Stimulated activated effector memory CD8-positive, alpha-beta T cell treated with anti-CD3 and anti-CD28 coated beads, Interleukin-12 subunit alpha, Interleukin-12 subunit beta, amount 100 ng/mL, for 72 hours (primary cell): Measurements from ENCODE around the gene SNCB.

Experiments used
- ATAC-seq: fragments of 150-1000 bp; cut with Tn5 transposase; 2 replicates; pipeline ENCODE4 v1.10.0; 2021
- DNase-seq, 2 donors: peaks; one replicate each; pipeline ENCODE4 v3.0.0; 2021 to 2022; ENCODE audit warnings: low spot score in 2 of 2
- H3K27ac Mint-ChIP-seq: one replicate; pipeline ENCODE4 v1.8.0; 2022; ENCODE audit warnings: mild to moderate bottlenecking, mixed read lengths
- H3K36me3 Mint-ChIP-seq: one replicate; pipeline ENCODE4 v1.8.0; 2022; ENCODE audit warnings: mild to moderate bottlenecking, mixed read lengths
- H3K4me1 Mint-ChIP-seq: one replicate; pipeline ENCODE4 v1.8.0; 2022; ENCODE audit warnings: mixed read lengths
- H3K4me3 Mint-ChIP-seq: one replicate; pipeline ENCODE4 v1.8.0; 2022; ENCODE audit warnings: mild to moderate bottlenecking, mixed read lengths
- H3K9me3 Mint-ChIP-seq: one replicate; pipeline ENCODE4 v1.8.0; 2022; ENCODE audit warnings: mixed read lengths

Gene SNCB

DNA sequence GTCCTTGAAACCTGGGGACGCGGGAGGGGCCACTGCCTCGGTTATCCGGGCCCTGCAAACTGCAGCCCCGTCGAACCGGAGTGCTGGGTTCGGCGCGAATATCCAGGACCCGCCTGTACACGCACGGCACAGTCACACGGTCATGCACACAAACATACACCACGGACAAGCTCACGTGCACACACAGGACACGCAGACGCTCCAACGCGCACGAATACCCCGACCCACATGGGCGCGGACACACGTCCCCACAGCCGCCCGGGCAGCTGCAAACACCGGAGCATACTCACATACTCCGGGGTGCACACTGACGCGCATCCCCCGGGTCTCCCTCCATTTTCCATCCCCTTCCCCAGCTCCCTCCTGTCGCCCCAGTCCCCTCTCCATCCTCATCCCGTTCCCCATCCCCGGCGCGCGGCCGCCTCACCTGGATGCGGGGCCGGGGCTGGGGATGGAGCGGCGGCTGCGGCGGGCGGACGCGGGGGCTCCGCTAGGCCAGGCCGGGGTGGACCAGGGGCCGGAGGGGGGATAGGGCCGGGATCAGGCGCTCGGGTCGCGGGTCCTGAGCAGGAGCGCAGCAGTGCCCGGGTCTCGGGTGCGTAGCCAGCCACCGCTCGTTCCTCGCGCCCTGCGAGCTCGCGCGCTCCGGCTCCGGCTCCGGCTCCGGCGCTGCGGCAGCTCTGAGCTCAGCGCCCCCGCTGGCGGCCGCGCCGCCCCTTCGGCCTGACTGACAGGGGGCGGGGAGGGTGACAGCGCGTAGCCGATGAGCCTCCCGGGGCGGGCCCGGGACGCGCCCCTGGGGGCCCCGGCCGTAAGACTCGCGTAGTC, at the start of gene SNCB, which contains the start of gene EIF4E1B:
Gene SNCB (minus strand): TSS at position 682 of the 828 bp plus-strand sequence. CDS start 880 bp downstream, outside the sequence.
Gene EIF4E1B (plus strand): TSS at position 823 of the 828 bp plus-strand sequence. CDS start 12,113 bp downstream, outside the sequence.
- ATAC-seq (peak; percentile 92), DNase-seq (peak; percentile 43 to 69)
- H3K4me1 Mint-ChIP-seq, result peaks cover 24% of the 10 kb centered on the region
- peak within 1 kb of the TSS; percentile 51 for H3K4me3 Mint-ChIP-seq
- no peak within 1 kb of the TSS for H3K27ac Mint-ChIP-seq
- no peaks in the 10 kb centered on the region for H3K9me3 Mint-ChIP-seq
- no peaks in the 10 kb centered on the region for H3K36me3 Mint-ChIP-seq

DNA sequence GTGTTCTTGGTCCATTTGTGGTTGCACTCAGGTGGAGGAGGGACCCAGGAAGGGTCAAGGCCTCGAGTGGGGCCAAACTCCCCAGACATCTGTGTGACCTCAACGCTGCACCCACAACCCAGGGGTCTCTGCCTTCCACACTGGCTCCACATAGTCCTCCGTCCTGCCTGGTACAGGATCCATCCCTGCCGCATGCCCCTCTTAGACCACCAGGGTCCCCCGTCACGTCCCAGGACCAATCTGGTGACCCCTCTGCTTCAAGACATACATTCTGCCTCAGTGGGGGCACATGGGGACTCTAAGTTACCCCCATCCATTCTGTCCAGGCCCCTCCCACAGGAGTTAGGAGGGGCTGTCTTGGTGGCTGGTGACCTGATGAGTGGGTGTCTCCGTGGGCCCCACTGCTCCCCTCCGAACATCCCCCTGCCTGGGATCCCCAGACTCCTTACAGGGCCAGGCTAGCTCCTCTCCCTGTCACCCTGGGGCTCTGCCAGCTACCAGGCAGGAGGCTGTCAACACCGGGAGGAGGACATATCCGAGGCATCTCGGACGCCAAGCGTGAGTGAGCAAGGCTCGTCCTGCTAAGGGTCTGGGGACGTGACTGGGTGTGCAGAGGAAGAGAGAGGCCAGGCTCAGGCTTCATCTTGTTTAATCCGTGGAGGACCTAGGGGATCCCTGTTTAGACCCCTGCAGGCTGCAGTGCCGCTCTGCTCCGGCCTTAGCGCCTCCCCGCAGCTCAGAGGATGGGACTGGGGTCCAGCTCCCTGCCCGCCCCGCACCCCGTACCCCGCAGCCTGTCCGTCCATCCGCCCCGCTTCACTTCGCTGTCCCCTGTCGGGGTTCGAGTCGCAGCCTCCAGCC, 49.3 kb upstream of the SNCB start:
- no peak overlapping the region for H3K4me3 Mint-ChIP-seq
- no peaks in the 10 kb centered on the region for H3K36me3 Mint-ChIP-seq
- no peak for ATAC-seq
- DNase-seq, result no peak
- no peak overlapping the region for H3K27ac Mint-ChIP-seq
- H3K4me1 Mint-ChIP-seq, result no peaks in the 10 kb centered on the region
- peaks cover 4% of the 10 kb centered on the region for H3K9me3 Mint-ChIP-seq

DNA sequence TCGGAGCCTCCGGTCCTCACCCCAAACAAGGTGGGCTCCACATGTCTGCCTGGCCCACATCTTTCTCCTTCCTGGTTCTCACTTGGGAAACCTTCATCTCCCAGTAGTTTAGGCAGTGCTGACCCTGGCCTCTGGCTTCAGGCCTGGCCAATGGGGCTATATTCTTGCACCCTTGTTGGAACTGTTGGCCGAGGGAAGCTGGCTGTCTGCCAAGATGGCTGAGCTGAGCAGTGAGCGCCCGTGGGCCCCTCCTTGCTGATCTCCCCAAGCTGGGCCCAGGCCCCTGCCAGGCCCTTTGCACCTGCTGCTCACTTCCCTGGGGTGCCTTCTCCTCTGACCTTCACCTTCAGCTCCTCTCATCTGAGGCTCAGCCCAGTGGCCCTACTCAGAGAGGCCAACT, 48.2 kb upstream of the SNCB start:
- DNase-seq (no peak), ATAC-seq (no peak)
- Mint-ChIP-seq H3K36me3 (no peaks in the 10 kb centered on the region), H3K9me3 (no peaks in the 10 kb centered on the region), H3K27ac (no peak overlapping the region), H3K4me1 (no peaks in the 10 kb centered on the region), H3K4me3 (no peak overlapping the region)

DNA sequence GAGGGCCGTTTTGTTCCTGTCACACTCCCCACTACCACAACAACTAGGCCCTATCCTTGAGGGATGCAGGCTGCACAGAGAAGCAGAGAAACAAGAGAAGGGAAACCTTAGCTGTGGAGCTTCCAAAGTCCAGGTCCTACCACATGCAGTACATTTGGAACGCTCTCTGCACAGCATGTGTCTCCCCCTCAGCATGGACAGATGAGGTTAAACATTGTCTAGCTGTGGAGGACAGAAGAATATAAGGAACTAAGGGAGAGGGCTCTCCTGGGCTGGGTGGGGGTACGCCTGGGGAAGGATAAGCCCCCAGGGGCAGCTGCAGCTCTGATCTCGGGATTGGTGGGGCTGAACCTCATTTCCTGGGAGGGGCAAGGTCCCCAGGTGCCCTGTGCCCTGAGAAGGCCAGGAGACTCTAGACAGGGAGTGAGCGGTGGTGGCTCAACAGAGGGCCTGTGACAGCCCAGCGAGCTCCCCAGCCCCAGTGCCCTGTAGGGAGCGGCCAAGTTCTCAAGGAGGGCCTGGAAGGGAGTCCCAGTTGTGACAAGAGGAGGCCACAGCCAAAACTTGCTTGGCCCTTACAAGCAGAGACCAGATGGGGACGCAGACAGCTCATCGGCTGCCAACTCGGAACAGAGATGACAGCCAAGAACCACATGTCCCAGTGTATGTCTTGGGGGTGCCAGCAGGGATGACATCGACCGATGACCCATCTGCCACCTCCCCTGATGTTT, 47.0 kb upstream of the SNCB start:
- no peaks in the 10 kb centered on the region for H3K36me3 Mint-ChIP-seq
- no peak overlapping the region for H3K27ac Mint-ChIP-seq
- DNase-seq (no peak), ATAC-seq (no peak)
- no peaks in the 10 kb centered on the region for H3K9me3 Mint-ChIP-seq
- no peak overlapping the region for H3K4me3 Mint-ChIP-seq
- no peaks in the 10 kb centered on the region for H3K4me1 Mint-ChIP-seq

DNA sequence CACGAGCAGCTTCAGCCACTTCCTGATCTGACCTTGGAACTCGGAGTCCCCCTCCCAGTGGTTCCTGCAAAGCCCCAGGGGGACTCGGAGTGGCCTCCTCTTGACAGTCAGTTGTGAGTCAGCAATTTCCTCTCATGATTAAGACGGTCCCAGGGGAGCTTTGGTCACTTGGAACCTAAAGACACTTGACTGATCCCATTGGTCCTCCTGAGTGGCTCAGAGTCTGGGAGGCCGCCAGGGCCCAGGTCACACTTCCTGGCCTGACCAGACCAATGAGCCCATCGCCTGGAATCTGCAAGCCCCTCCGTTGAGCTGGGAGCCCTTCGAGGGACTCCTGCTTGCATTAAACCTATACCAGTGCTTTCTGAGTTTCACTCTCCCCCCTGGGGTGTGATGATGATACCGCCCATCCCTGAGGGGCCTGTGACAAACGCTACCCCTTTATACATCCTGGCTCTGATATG, 46.1 kb upstream of the SNCB start:
- DNase-seq (no peak), ATAC-seq (peak; percentile 6)
- H3K36me3 Mint-ChIP-seq, result no peaks in the 10 kb centered on the region
- no peak overlapping the region for H3K27ac Mint-ChIP-seq
- H3K4me1 Mint-ChIP-seq, result no peaks in the 10 kb centered on the region
- H3K9me3 Mint-ChIP-seq, result no peaks in the 10 kb centered on the region
- no peak overlapping the region for H3K4me3 Mint-ChIP-seq

DNA sequence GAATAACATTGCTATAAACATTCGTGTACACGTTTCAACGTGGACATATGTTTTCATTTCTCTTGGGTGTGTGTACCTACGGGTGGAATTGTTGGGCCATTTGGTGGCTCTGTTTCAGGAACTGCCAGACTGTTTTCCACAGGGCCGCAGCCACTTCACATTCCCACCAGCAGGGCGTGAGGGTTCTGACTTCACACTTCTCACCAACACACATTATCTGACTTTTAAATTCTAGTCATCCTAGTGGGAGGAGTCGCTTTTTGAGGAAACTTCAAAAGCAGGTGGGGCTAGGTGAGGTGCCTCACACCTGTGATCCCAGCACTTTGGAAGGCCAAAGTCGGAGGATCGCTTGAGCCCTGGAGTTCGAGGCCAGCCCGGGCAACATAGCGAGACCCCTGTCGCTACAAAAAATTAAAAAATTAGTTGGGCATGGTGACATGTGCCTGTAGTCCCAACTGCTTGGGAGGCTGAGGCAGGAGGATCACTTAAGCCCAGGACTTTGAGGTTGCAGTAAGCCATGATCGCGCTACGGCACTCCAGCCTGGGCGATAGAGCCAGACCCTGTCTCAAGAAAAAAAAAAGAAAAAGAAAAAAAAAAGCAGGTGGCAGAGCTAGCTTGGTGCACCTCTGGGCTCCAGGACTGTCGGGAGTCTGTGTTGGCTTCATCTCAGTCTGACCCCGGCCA, 45.5 kb upstream of the SNCB start:
- Mint-ChIP-seq H3K27ac (no peak overlapping the region), H3K4me3 (no peak overlapping the region), H3K36me3 (no peaks in the 10 kb centered on the region), H3K9me3 (no peaks in the 10 kb centered on the region), H3K4me1 (no peaks in the 10 kb centered on the region)
- DNase-seq, result no peak
- no peak for ATAC-seq

DNA sequence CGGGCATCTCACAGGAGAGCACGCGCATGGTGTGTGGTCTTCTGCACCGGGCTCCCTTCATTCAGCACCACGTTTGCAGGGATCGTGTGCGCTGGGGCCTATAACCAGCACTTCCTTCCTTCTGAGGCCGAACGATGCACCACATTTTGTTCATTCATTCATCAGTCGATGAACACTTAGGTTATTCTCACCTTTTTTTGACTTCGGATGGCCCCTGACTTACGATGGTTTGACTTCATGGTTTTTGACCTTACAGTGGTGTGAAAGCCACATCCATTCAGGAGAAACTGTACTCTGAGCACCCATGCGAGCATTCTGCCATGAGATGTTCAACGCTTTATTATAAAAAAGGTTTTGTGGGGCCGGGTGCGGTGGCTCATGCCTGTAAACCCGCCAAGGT, 44.5 kb upstream of the SNCB start:
- ATAC-seq (no peak), DNase-seq (no peak)
- Mint-ChIP-seq H3K9me3 (no peaks in the 10 kb centered on the region), H3K4me1 (no peaks in the 10 kb centered on the region), H3K36me3 (no peaks in the 10 kb centered on the region), H3K27ac (no peak overlapping the region), H3K4me3 (no peak overlapping the region)

DNA sequence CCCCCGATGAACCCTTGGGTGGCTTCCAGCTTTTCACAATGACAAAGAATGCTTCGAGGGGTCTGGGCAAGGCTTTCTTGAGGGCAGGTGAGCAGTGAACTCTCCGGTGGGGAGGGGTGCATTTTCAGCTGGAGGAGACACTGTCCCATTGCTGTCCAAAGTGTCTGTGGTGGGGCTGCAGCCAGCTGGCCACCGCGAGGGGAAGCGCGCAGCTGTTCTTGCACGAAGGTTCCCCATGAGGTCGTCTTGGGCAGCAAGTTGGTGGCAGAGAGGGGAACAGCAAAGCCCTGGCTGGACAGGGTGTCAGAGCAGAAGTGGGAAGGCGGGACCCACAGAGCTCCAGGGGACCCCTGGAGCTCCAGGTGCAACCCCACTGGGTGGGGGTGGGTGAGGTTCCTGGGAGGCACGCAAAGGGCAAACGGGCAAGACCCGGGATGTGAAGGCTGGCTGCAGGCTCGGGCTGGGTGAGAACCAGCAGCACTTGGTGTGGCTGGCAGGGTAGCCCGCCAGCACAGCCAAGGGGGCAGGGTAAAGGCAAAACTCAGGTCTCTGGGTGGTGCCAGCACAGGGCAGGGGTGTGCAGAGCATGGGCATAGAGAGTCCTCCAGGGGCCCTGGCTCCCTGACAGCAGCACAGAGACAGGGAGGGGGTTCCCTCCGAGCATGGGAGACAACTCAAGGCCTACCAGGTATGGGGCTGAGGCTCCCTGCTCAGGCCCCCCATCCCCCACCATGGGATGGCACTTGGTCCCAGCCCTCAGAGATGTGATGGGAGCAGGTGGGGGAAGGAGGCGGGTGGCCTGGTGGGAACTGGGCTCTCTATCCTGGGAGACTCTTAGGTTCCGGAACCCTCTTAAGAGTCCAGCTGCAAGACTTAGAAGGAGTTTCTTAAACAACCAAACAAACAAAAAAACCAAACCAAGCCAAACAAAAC, 43.6 kb upstream of the SNCB start:
- ATAC-seq (no peak), DNase-seq (no peak)
- no peak overlapping the region for H3K27ac Mint-ChIP-seq
- no peaks in the 10 kb centered on the region for H3K36me3 Mint-ChIP-seq
- H3K4me3 Mint-ChIP-seq, result no peak overlapping the region
- H3K9me3 Mint-ChIP-seq, result no peaks in the 10 kb centered on the region
- H3K4me1 Mint-ChIP-seq, result no peaks in the 10 kb centered on the region

DNA sequence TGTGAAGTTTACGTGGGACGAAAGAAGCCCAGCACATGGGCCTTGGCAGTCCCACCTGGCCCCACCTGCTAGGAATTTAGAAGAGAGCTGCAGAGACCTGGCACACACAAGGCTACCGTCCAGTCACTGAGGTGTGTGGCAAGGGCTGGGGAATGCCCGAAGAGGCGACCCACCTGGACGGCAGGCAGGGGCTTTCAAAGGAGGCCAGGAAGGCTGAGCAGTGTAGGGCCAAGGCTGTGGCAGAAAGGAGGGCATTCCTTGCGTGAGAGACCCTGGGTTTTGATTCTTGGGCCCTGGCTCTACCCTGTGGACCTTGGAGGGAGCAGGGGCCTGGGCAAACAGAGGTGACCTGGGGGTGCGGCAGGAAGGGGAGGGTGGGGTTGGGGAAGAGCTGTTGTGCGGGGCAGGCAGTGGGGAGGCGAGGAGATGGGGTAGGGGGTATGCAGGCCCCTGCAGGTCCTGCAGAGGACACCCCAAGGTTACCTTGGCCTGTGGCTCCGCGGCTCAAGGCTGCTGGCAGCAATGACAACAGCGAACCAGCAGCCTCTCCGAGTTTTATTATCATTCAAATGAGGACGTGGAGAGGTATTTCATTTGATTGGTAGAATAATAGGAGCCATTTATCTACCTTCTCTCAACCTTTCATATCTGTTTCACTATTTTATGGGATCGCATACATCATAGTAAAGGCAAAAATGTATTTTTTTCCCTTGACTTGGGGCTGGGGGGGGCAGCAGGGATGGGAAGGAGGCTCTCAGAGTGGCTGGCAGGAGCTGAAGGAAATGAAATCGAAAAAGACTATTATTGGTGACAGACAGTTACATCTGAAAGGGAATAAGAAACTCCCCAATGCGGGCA, 41.8 kb upstream of the SNCB start:
- no peak overlapping the region for H3K27ac Mint-ChIP-seq
- H3K4me1 Mint-ChIP-seq, result no peaks in the 10 kb centered on the region
- no peaks in the 10 kb centered on the region for H3K36me3 Mint-ChIP-seq
- DNase-seq (no peak), ATAC-seq (no peak)
- H3K4me3 Mint-ChIP-seq, result no peak overlapping the region
- H3K9me3 Mint-ChIP-seq, result no peaks in the 10 kb centered on the region

DNA sequence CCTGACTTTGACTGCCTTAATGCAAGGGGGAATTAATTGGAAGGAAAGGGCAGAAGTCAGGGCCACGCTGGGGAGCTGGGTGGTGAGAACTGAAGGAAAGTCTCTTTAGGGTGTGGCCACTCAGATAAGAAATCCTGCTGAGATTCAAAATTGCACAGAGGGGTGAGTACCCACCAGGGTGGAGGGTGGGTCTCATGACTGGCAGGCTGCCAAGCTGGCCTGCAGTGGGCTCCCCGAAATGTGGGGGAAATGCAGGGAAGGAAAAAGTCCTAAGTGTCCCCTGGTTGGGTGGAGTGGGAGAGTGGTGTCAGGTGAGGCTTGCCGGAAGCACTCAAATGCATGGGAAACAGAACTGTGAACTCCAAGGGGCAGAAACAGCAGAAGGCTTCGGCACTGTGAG, 41.1 kb upstream of the SNCB start:
- no peak for ATAC-seq
- H3K4me1 Mint-ChIP-seq, result no peaks in the 10 kb centered on the region
- H3K4me3 Mint-ChIP-seq, result no peak overlapping the region
- H3K9me3 Mint-ChIP-seq, result no peaks in the 10 kb centered on the region
- H3K36me3 Mint-ChIP-seq, result no peaks in the 10 kb centered on the region
- H3K27ac Mint-ChIP-seq, result no peak overlapping the region
- DNase-seq, result no peak

DNA sequence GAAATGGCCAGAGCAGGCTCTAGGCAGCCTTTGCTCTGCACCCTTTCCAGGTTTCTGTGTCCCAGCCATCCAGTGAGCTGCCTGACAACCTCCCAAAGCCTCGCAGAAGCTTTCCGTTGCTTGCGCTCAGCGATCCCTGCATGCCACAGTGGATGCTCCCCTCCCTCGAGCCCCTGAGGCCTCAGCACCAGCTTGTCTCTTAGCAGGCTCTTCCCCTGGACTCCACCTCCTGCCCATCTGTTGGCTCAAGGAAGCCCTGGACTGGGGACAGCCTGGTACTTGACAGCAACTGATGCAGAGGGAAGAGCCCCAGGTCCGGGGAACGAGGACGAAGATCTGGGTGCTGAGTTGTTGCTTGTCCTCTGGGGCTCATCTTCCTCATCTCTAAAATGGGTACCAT, 40.1 kb upstream of the SNCB start:
- DNase-seq, result no peak
- Mint-ChIP-seq H3K27ac (no peak overlapping the region), H3K4me3 (no peak overlapping the region), H3K9me3 (no peaks in the 10 kb centered on the region), H3K4me1 (no peaks in the 10 kb centered on the region), H3K36me3 (no peaks in the 10 kb centered on the region)
- ATAC-seq, result no peak

DNA sequence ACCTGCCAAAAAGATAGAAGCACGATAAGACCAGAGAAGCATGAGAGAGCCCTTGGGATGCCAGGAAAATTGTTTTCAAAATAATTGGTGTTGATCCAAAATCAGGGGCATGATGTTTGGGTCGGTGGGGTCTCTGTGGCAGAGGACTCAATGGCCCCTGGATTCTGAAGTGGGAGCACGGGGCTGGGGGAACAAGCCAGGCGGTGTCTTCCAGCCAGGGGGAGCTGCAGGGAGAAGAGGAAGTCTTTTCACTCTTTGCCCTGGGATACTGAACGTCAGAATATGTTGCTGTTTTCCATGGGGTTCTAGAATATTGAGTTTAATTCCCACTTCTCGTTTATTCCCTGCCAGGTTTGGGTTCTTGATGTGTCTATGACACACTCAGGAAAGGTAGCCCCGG, 37.3 kb upstream of the SNCB start:
- no peaks in the 10 kb centered on the region for H3K4me1 Mint-ChIP-seq
- no peak overlapping the region for H3K27ac Mint-ChIP-seq
- H3K9me3 Mint-ChIP-seq, result no peaks in the 10 kb centered on the region
- H3K4me3 Mint-ChIP-seq, result no peak overlapping the region
- DNase-seq (no peak), ATAC-seq (no peak)
- H3K36me3 Mint-ChIP-seq, result no peaks in the 10 kb centered on the region

DNA sequence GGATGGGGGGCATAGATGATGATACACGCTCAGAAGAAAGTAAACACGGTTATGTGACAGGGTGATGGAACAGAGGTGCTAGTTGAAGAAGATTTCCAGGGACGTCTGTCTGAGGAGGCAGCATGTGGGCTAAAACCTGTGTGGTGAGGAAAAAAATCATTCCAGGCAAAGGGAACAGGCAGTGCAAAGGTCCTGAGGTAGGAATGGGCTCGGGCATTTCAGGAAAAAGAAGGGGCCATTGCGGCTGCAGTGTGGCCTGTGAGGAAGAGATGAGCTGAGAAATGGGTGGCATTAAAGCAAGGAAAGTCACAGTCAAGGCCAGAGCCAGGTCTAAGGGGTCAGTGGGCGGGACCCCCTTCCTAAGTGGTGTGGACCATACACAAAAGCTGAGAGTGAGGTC, 35.2 kb upstream of the SNCB start:
- H3K36me3 Mint-ChIP-seq, result peaks cover 3% of the 10 kb centered on the region
- H3K4me3 Mint-ChIP-seq, result no peak overlapping the region
- H3K27ac Mint-ChIP-seq, result no peak overlapping the region
- ATAC-seq (no peak), DNase-seq (no peak)
- H3K9me3 Mint-ChIP-seq, result no peaks in the 10 kb centered on the region
- peaks cover 5% of the 10 kb centered on the region for H3K4me1 Mint-ChIP-seq
